ENCODE measurements around the gene ERMARD.

The ERMARD gene

GRCh38 chr6:169825558-169826225 lies 74.3 kb downstream of the ERMARD start:
- DNase-seq (ENCODE audit: low spot score), result peak; percentile 52
- no peak for TF ChIP-seq CTCF (IDR thresholded peaks at IDR 0.05)

GRCh38 chr6:169826697-169827096 lies 75.3 kb downstream of the ERMARD start:
- DNase-seq (ENCODE audit: low spot score), result no peak
- H3K27ac ChIP-seq, result no peak overlapping the region
- no peak overlapping the region for H3K4me3 ChIP-seq
- TF ChIP-seq CTCF (IDR thresholded peaks at IDR 0.05), result no peak

More at GRCh38 chr6:169825558-169826225, 74.3 kb downstream of the ERMARD start:
- Histone ChIP-seq H3K27ac (no peak overlapping the region), H3K4me3 (no peak overlapping the region)

GRCh38 chr6:169827290-169827717 lies 75.9 kb downstream of the ERMARD start:
- DNase-seq (ENCODE audit: low spot score), result no peak
- no peak for TF ChIP-seq CTCF (IDR thresholded peaks at IDR 0.05)

GRCh38 chr6:169828176-169828575 lies 76.8 kb downstream of the ERMARD start:
- H3K27ac ChIP-seq, result no peak overlapping the region
- H3K4me3 ChIP-seq, result no peak overlapping the region
- peak; percentile 53 for DNase-seq (ENCODE audit: low spot score)
- no peak for TF ChIP-seq CTCF (IDR thresholded peaks at IDR 0.05)

More at GRCh38 chr6:169827290-169827717, 75.9 kb downstream of the ERMARD start:
- Histone ChIP-seq H3K27ac (no peak overlapping the region), H3K4me3 (no peak overlapping the region)

- Histone ChIP-seq H3K4me3 (no peak overlapping the region), H3K27ac (no peak overlapping the region)
- TF ChIP-seq CTCF (IDR thresholded peaks at IDR 0.05), result no peak
- DNase-seq (ENCODE audit: low spot score), result peak; percentile 62
Observed at GRCh38 chr6:169829786-169830185, 78.4 kb downstream of the ERMARD start.

- no peak overlapping the region for H3K27ac ChIP-seq
- no peak for DNase-seq (ENCODE audit: low spot score)
- no peak overlapping the region for H3K4me3 ChIP-seq
- TF ChIP-seq CTCF (IDR thresholded peaks at IDR 0.05), result no peak
Observed at GRCh38 chr6:169830876-169831275, 79.5 kb downstream of the ERMARD start.
